Forelimb muscle (tissue), 1 donor: ENCODE results near the gene PTPRH. TPM values are rescaled to one million over a fixed set of nuclear protein-coding genes. Genes with fewer than 3 reads are reported as not detected.
"Not testable (repeated sequence)": the region's sequence is repeated elsewhere in the genome, so short reads cannot be mapped to it uniquely, and the experiment has no call there.

Experiments
- DNase-seq: peaks from one replicate; pipeline ENCODE4 v3.0.0-alpha.2; 2013; ENCODE audit warnings: low read depth
- polyA plus RNA-seq: library from polyadenylated mRNA; unstranded; fragments of 120-200 nt; gene quantifications from one replicate; pipeline ENCODE4 v1.2.1, GENCODE V29; 2013; ENCODE audit not compliant: insufficient read length

The PTPRH gene
- polyA plus RNA-seq, 1 donor: 0.11 TPM

DNA sequence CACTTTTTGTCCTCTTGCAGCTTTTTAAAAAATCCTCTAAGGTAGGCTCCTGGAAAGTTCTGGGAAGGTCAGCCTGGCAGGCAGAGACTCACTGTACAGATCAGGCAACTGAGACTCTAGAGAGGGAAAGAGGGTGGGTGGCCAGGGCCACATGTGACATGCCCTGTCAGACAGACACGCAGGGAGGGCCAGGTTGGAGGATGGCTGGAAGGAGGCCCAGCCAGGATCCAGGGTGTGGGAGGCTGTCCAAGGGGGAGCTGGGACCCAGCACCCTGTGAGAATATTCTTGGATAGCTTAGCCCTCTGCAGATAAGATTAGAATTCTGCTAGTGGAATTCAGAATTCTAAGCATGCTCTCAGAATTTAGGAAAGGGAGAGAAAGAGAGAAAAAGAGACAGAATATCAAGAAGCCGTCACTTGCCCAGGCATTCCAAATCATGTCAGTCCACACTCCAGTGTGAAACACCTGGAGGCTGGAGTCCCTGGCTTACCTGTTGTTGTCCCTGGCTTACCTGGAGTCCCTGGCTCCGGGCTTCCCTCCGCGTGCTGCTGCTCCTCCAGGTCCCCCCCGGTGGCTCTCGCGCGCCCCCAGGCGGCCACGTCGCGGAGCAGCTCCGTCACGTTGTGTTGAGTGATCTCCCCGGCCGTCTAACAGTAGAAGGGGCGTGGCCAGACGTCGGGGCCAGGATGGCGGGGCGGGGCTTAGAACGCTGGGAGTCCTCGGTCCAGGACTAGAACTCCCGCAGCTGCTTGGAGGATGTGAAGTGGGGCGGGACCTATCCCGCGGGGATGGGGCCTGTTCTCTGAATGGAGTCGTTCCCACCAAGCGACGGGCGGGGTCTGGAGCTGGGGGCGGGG, 48.9 kb downstream of the PTPRH start:
- DNase-seq: no peak

DNA sequence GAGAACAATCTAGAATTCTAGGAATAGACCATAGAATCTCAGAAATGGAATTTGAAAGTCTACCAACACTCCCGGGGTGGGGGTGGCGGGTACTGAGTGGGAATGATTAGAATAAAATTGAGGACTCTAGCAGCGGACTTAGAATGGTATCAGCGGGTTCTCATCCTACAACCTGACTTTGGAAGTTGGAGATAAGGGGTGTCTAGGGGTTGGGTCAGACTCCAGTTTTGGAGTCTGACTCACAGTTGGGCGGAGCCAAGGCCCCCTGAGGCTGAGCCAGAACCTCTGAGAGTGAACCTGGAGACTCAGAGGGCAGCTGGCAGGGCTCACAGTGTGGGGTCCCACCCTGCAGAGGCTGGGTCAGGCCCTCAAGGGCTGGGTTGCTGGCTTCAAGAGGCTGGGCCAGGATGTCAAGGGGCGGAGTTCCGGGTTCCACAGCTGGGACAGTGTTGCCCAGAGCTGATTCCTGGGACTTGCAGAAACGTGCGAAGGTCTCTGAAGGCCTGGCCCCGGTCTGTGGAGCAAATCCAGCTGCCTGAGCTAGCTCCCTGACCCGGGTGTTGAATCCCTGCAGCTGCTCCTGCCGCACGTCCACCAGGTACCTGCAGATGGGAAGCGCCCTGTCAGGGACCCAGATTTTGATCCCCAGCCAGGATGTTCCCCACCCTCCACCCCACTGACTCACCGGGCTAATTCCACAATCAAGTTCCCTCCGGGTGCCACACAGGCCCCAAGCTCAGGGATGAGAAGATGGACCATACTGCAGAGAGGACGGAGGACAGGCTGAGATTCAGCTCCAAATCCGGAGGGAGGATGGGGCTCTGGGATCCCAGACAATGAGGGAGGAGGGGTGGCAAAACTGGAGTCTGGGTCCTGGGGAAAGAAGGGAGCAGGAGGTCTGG, 50.2 kb downstream of the PTPRH start:
- no peak for DNase-seq

DNA sequence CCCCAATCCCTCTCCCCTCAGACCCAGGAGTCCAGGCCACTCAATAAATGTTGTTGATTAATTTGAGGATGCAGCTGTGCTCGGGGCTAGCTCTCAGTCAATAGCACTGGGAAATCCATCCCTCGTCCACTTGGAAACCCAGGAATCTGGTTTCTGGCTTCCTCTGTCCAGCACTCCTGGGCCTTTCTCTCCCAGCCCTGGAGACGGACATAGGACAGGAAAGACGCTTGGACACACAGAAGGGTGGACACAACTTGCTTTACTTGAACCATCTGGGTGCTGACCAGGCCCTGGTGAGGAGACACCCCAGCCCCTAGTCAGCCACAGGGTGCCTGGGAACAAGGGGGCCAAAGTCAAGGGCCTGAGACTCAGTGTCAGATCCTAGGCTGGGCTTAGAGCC, 50.9 kb downstream of the PTPRH start:
- no peak for DNase-seq

DNA sequence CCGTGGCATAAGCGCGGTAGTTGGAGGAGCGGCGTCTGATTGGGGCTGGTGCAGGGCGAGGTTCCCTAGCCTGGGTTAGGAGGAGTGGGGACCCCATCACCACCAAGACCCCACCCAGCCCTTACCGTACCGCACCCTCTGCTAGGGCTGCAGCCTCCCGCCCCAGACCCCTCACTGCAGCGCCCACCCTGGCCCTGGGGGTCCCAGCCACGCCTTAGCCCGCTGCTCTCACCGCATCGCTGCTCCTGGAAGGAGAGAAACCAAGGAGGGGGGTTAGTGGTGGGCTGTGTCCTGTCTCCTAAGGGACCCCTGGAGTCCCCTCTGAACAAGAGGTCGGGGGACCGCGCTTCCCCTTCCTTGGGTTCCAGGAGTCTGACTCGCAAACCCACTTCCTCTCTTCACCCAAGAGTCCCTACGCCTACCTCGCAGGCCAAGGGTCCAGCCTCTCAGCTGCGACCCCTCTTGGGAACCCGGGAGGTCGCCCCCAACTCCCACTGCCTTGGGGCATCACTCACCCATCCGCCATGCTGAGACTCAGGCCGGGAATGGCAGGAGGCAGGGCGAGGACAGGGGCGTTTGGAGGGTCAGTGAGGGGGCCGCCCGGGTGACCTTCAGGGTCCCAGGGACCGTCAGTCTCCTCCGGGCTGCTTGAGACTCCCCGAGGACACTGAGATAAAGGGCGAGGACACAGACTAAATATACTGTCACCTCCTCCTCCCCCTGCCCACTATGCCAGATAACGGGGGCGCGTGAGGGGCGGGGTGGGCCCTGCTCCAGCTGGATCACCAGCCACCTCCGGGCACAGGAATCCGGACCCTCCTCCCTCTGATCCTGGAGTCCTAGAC, 52.0 kb downstream of the PTPRH start, which contains the start of gene TNNI3:
TSS of gene TNNI3 (minus strand) at position 669 of the 845 bp plus-strand sequence. CDS start at position 526, 143 bp downstream.
- no peak for DNase-seq

DNA sequence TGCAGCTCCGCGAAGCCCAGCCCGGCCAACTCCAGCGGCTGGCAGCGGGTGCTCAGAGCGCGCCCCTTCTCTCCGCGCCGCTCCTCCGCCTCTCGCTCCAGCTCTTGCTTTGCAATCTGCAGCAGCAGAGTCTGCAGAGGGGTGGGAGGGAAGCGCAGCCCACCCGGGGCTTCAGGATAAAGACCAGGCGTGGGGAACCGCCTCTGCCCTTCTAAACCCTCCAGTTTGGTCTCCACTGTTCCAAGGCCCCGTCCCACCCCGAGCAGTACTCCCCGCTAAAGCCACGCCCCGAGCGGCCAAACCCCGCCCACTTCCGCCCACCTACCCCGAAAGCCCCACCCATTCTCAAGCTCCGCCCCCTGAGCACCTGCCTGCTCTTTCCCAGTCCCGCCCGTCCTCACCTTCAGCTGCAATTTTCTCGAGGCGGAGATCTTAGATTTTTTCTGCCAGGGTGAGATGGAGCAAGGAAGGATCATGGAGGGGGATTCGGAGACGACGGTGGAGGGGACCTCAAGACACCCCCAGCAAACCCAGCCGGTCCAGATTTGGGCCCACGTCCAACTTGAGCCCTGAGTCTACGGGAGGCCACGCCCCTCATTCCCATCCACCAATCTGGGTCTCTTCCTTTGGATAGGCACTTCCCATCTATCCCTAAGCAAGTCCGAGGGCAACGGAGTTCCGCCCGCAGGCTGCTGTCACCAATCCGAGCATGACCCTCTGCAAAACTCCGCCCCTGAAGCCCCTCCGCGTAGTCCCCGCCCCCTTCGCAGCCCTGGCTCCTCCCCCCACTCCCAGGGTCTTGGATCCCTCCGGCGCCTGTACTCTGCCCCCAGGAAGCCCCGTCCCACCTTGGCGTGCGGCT, 52.9 kb downstream of the PTPRH start:
- DNase-seq: no peak

DNA sequence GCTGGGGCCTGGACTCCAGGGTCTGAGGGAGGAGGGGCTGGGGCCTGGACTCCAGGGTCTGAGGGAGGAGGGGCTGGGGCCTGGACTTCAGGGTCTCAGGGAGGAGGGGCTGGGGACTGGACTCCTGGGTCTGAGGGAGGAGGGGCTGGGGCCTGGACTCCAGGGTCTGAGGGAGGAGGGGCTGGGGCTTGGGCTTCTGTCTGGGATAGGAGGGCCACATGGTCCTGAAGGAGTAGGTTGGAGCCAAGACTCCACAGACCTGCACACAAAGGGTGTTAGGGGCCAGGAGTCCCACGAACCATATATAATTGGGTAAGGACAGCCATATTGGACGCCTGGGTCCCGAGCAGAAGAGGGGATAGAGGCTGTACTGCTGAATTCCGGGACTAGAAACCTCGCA, 53.5 kb downstream of the PTPRH start:
- not testable (repeated sequence) for DNase-seq

DNA sequence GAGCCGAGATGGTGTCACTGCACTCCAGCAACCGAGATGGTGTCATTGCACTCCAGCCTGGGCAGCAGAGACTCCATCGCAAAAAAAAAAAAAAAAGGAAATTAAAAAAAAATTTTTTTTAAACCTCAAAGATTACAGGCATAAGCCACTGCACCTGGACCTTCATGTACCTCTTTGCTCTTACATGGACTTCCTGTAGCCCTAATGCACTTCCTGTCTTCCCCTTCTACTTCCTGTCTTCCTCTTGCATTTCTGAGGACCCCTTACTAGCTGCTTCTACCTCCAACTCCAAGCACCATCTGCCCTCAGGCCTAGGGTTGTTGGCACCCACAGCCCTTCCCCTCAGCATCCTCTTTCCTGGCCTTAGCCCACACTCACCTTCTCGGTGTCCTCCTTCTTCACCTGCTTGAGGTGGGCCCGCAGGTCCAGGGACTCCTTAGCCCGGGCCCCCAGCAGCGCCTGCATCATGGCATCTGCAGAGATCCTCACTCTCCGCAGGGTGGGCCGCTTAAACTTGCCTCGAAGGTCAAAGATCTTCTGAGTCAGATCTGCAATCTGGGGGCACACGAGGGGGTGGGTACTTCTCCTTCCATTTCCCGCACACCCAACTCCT, 55.5 kb downstream of the PTPRH start:
- DNase-seq: no peak

DNA sequence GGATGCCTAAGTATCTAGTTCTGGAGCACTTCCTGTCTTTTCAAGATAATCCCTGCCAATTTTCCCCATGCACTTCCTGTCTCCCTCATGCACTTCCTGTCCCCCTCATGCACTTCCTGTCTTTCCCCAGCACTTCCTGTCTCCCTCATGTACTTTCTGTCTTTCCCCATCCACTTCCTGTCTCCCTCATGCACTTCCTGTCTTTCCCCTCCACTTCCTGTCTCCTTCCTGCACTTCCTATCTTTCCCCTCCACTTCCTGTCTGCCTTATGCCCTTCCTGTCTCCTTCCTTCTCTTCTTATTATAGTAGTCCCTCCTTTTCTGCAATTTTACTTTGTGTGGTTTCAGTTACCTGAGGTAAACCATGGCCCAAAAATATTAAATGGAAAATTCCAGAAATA, 57.3 kb downstream of the PTPRH start:
- no peak for DNase-seq

DNA sequence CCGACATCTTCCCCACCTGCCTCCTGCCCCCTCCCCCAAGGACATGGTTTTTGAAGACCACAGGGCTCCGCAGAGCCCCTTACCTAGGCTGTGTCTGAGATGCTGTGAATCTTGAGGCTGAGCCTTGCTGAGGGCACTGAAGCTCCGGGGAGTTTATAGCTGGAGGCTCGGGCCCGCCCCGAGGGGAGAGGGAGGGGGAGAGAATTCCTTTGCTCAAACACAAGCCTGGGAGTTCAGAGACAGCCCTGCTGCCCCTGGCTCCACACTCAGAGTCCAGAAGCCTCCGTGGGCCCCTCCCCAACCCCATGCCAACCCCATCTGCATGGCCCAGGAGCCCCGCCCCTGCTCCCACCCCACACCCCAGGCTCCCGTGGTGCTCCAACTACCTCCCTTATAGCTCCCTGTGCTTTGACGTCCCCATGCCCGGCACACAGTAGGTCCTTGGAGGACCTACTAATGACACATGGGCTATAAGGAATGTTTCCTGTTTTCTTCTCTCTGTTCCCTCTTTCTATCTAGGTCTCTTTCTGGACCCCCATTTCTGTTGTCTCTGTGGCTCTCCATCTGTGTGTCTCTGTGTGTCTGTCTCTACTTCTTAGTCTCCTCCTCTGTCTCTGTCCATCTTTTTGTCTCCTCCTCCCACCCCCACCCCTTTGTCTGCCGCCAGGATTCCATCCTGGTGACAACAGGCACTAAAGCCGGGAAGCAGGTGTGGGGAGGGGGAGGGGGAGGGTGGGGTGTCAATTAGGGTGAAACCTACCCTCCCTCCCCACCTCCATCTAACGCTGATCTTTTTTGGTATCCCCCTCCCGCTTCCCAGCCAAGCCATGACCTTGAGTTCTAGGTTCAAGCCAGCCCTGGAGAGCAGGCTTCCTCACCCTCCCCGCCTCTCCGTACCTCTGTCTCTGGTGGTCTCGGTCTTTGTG, 60.0 kb downstream of the PTPRH start, which contains the start of gene TNNT1:
TSS of gene TNNT1 (minus strand) at position 129 of the 926 bp plus-strand sequence. CDS start 2,049 bp downstream, outside the sequence.
- DNase-seq: no peak

DNA sequence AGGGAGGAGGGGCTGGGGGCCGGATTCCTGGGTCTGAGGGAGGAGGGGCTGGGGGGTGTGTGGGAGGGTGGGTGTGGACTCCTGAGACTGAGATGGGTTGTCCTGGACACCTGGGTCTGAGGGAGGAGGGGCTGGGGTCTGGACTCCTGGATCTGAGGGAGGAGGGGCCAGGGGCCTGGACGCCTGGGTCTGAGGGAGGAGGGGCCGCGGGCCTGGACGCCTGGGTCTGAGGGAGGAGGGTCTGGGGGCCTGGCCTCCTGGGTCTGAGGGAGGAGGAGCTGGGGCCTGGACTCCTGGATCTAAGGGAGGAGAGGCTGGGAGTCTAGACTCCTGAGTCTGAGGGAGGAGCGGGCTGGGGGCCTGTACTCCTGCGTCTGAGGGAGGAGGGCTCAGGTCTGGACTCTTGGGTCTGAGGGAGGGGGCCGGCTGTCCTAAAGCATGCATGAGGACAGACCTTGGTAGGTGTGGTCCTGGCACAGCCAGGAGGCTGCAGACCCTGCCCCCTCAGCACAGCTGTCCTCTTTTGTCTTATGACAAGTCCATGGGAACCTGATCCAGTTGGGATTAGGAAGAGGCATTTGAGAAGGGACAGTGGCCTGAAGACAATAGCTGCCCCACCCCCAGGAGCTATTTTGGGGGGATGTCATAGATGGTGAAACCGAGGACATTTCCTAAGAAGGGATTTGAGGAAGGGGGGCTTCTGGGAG, 61.6 kb downstream of the PTPRH start:
- no peak for DNase-seq

DNA sequence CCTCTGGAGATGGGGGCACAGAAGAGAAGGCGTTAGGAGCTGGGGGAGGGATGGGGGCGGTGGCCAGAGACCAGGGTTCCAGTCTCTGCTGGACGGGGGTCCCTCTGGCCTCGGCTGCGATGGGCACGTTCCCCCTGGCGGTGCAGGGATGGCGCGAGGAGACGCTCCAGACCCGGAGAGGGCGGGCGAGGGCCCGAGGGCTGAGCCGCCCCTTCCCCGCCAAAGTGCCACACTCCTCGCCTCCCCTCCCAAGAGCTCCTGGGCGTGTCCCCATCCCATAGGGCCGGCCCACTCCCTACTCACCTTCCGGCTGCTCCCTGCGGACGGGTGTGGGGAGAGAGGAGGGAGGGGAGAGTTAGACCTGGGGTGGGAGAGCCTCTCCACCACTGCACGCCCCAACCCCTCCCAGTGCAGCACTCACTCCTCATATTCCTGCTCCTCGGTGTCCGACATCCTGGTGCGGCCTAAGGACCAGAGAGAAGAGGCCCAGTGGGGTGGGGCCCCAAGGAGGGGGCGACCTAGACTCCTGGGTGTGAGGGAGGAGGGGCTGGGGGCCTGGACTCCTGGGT, 62.5 kb downstream of the PTPRH start:
- DNase-seq: no peak

DNA sequence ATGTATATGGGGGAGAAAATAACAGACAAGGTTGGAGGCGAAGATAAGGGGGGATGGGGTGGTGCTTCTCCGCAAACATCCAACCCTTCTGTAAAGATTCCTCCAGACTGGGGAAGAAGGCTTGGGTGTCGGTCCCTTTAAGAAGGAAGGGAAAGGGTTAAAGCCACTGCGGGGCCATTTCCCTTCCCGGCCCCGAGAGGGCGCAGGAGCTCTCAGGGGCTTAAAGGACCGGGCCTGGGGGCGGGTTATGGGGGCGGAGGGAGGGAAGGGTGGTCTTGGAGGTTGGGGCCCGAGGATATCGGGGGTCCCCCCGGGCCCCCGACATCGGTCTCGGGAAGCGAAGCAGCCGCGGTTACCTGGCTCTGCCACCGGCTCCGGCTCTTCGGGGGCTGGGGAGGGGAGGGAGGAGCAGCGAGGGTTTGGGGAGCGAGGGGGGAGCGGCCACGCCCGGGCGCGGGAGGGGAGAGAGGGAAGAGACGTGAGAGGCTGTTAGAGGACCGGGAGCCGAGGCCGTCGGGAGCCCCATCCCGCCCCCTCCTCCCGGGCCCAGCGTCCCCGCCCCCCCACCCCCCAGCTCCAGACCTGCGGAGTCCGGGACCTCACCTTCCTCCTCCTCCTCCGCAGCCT, 63.1 kb downstream of the PTPRH start:
- DNase-seq: no peak

DNA sequence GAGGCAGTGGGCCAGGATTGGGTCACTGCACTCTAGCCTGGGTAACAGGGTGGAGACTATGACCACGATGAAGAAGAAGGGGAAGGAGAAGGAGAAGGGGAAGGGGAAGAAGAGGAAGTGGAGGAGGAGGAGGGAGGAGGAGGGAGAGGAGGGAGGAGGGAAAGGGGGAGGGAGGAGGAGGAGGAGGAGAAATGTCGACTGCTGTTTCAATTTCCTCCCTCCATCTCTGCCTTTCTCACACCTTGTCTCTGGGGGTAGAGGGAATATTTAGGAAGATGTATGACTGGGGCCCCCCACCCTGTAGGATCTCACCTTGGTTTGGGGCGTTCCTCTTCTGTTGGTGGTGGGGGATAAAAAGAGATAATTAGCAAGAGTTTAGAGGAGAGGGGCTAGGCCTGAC, 64.1 kb downstream of the PTPRH start:
- no peak for DNase-seq

DNA sequence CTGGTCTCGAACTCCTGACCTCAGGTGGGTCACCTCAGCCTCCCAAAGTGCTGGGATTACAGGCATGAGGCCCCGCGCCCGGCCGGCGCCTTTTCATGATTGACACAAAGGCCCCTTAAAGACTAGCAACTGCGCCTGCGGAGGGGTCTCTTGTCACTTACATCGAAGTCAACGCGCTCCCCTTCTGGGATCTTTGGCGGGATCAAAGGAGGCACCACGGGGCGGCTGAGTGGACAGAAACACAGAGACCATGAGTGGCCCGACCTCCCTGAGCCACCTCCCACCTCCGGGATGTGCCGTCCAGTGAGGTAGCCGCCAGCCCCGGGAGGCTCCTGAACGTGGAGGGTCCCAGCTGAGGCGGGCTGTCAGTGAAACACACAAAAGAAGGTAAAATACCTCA, 67.6 kb downstream of the PTPRH start:
- DNase-seq: no peak

DNA sequence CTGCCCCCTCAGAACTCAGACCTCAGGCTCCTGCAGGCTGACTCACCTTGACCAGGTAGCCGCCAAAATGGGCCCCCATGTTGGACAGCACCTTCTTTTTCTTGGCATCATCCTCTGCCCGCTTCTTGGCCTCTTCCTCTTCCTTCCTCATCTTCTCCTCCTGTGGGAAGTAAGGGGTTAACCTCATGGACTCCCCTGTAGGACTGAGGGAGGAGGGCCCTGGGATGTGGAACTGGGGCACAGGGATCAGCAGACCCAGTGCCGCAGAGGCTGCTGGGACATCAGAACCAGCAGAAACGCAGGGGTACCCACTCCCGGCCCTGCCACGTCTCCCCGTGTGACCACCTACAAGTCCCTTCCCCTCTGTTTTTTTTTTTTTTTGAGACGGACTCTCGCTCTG, 71.4 kb downstream of the PTPRH start:
- no peak for DNase-seq

DNA sequence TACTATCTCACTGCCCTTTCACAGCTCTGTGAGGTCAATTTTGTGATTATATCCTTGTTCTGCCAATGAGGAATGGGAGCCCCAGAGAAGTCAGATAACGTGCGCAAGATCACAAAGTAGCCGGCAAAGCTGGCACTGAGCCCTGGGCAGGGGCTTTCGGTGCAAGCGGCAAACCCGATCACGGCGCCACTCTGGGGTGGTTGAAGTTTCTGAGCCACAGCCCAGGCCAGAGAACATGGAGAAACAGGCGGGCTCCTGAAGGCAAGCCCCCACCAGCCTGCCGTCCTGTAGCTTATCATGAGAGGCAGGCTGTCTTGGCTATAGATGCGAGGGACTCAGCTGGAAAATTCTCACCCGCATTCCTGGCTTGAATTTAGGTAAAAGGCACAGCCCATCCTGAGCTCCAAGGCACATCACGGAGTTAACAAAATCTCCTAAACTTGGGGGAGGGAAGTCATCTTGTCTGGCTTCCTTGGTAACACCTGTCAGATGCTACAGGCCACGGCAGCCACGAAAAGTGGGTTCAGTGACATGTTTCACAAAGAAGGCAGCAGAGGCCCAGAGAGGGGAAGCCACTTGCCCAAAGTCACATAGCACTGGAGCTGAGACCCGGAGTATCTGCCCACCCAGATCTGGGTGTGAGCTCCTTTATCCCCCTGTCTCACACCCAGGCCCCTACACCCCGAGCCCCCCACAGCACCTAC, 72.8 kb downstream of the PTPRH start:
- DNase-seq: no peak

DNA sequence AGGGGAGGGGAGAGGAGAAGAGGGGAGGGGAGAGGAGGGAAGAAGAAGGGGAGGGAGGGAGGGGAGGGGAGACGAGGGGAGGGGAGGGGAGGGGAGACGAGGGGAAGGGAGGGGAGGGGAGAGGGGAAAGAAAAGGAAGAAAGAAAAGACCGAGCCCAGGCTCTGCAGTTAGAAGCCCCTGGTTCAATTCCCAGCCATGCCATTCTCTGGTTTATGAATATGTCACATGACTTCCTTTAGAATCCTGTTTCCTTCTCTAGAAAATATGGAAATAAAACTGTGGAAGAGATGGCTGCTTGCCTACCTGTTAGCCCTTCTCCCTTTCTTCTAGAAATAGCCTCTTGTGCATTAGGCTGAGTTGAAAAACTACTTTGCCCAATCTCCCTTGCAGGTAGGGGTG, 74.6 kb downstream of the PTPRH start:
- no peak for DNase-seq
